Lower leg skin (tissue), 3 donors: ENCODE data around the gene DDI1.

ENCODE experiments used
- POLR2A ChIP-seq, 2 donors: fragments of 450-650 bp; IDR thresholded peaks; one replicate each; pipeline ENCODE4 v1.6.1; 2016 to 2017; ENCODE audit warnings: antibody characterized with exemption in 2 of 2, mild to moderate bottlenecking in 1 of 2, moderate library complexity in 1 of 2
- TF ChIP-seq, protein P1 (sequence below), 3 donors: fragments of 450-650 bp; IDR thresholded peaks; one replicate each; pipeline ENCODE4 v1.5.1; 2016; ENCODE audit warnings: antibody characterized with exemption in 3 of 3, mild to moderate bottlenecking in 3 of 3, moderate library complexity in 2 of 3

DNA sequence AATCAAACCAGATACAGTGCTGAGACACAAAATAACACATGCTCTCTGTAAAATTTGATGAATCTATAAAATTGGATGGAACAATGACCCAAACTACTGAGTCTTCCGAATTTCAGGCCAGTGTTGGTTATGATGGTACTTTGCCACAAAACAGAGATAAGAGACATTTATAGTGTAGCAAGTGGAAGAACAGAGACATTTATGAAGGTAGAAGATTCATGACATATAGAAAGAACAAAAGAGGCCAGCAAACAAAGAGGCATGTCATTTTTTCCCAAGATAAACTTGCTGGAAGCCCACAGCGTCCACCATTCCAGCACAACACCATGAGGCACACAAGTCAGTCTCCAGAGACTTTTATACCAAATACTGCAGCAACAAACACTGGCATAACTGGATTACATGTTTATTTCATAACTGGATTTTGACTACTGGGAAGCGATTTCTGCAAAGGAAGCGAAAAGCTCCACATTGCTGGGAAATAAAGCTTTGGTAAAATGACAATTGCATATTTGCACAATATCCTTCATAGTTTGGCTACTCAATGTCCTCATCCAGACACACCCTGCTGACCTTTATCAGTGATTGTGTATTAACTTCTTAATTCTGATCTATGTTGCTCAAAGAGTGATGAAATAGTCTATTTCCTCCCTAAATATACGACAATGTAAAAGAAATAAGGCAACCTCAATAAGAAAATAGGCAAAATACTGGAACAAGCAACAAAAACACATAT, 17.5 kb downstream of the DDI1 start:
- TF ChIP-seq, protein P1, sequence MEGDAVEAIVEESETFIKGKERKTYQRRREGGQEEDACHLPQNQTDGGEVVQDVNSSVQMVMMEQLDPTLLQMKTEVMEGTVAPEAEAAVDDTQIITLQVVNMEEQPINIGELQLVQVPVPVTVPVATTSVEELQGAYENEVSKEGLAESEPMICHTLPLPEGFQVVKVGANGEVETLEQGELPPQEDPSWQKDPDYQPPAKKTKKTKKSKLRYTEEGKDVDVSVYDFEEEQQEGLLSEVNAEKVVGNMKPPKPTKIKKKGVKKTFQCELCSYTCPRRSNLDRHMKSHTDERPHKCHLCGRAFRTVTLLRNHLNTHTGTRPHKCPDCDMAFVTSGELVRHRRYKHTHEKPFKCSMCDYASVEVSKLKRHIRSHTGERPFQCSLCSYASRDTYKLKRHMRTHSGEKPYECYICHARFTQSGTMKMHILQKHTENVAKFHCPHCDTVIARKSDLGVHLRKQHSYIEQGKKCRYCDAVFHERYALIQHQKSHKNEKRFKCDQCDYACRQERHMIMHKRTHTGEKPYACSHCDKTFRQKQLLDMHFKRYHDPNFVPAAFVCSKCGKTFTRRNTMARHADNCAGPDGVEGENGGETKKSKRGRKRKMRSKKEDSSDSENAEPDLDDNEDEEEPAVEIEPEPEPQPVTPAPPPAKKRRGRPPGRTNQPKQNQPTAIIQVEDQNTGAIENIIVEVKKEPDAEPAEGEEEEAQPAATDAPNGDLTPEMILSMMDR (IDR thresholded peaks at IDR 0.05), result no peak
- no peak for TF ChIP-seq POLR2A (IDR thresholded peaks at IDR 0.05)
